Coronary artery (tissue), 2 donors: ENCODE measurements around the gene LMF1.

Experiments
- DNase-seq: peaks from one replicate; pipeline ENCODE4 v3.0.0-alpha.2; 2017; ENCODE audit warnings: low spot score
- H3K27ac ChIP-seq, 2 donors: fragments of 200-600 bp; sonication (generic); one replicate each; pipeline ENCODE4 v1.5.1; 2016 to 2019
- H3K4me3 ChIP-seq: fragments of 200-600 bp; sonication (generic); 2 replicates; pipeline ENCODE4 v1.5.1; 2016; ENCODE audit warnings: mild to moderate bottlenecking, moderate library complexity
- TF ChIP-seq, protein P1 (sequence below): fragments of 200-600 bp; sonication (generic); IDR thresholded peaks from one replicate; pipeline ENCODE4 v1.5.1; 2019; ENCODE audit warnings: antibody characterized with exemption

The LMF1 gene

GRCh38 chr16:833411-833810 is 137.4 kb downstream of the LMF1 start:
- TF ChIP-seq, protein P1, sequence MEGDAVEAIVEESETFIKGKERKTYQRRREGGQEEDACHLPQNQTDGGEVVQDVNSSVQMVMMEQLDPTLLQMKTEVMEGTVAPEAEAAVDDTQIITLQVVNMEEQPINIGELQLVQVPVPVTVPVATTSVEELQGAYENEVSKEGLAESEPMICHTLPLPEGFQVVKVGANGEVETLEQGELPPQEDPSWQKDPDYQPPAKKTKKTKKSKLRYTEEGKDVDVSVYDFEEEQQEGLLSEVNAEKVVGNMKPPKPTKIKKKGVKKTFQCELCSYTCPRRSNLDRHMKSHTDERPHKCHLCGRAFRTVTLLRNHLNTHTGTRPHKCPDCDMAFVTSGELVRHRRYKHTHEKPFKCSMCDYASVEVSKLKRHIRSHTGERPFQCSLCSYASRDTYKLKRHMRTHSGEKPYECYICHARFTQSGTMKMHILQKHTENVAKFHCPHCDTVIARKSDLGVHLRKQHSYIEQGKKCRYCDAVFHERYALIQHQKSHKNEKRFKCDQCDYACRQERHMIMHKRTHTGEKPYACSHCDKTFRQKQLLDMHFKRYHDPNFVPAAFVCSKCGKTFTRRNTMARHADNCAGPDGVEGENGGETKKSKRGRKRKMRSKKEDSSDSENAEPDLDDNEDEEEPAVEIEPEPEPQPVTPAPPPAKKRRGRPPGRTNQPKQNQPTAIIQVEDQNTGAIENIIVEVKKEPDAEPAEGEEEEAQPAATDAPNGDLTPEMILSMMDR = no peak
- Histone ChIP-seq H3K27ac (no peak overlapping the region), H3K4me3 (no peak overlapping the region)
- DNase-seq = no peak

DNA sequence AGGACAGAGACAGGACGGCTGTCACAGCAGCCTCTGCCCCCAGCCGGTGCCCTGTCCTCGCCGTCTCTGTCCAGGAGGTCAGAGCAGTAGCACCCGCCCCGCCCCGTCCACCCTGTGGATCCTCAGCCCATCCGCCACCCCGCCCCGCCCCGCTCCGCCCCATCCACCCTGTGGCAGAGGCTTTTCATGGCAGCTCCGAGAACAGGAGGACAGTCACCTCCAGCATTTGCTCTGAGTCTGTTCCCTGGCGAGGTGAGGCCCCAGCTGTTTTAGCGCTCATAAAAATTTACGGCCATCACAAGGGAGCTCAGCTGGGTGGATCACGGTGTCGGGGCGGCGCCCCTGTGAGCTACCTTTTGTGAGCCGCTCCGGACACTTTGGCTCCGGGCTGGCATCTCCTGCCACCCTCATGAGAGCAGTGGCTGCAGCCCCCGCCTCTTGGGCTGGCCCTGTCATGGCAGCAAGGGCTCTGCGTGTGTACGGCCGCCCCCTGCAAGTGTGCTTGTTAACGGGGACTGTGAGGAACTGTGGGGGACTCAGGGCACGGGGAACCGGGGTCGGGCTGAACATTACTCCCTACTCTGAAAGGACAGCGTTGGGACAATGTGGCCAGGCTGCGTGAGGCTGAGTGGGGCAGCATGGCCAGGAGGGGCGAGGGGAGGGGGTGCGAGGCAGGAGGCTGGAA is 138.0 kb downstream of the LMF1 start:
- no peak overlapping the region for H3K4me3 ChIP-seq
- no peak for DNase-seq
- no peak overlapping the region for H3K27ac ChIP-seq
- TF ChIP-seq, protein P1 = no peak

DNA sequence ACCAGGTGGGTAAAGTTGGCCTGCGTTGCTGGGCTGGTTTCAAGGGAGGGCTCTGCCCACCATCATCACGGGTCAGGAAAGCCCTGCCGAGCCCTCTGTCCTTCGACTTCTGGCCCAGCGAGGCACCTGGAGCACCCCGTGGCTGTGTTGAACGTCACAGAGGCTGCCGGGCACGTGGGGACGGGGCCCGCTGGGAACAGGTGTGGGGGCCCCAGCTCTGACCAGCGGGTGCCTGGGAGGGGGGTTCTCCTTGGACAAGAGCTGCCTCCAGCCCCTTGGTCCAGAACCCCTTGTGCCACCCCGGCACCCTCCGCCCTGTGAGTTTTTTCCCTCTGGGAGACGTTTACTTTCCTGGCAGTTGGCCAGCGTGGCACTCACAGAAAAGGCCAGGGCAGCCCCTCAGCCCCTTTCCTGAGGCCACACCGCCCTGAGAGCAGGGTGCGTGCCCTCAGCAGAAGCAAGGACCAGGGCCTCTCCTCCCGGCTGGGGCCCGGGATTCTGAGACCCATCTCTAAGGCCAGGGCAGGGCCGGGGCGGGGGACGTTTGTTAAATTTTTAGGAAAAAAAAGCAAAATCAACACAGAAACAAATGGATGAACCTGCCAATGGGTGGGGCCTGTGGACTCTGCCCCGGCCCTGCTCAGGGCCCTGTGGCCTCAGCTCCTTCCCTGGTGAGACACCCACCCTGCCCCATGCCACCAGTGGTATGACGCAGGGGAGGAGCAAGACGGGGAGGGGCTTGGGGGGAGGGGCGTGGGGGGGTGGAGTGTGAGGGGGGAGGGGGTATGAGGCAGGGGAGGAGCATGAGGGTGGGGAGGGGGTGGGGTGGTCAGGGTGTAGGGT is 139.0 kb downstream of the LMF1 start:
- TF ChIP-seq, protein P1 = no peak
- DNase-seq = no peak

DNA sequence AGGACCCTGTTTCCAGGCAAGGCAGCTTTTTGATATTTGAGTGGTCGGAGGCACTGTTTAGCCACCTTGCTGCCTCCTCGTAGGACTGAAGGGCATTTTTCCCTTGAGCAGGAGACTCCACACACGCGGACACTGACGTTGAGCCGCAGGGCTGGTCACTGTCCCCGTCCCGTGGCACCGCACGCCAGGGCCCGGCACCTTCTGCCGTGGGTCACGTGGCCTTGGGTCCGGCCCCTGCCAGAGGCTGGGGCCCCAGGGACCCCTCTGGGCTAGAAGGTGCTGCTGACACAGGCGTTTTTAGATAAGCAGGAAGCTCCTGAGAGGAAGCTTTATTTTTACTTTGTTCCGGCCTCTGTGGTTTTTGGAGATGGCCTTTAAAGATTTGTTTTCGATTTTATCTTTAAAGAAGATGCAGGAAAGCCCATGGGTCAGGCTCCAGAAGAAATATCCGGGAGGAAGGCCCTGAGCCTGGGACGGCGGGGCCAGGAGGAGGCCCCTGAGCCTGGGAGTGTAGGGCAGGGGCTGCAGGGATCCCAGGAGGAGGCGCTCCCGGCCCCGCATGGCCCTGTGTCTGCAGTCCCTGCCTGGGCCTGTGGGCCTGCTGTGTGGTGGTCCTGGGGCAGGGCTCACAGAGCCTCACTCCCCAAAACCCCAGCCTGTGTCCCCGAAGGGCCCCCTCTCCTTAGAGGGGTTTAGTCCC is 139.8 kb downstream of the LMF1 start:
- Histone ChIP-seq H3K27ac (no peak overlapping the region), H3K4me3 (no peak overlapping the region)
- DNase-seq = no peak
- TF ChIP-seq, protein P1 = no peak

More for the DNA sequence above, 139.0 kb downstream of the LMF1 start:
- no peak overlapping the region for H3K27ac ChIP-seq
- no peak overlapping the region for H3K4me3 ChIP-seq

DNA sequence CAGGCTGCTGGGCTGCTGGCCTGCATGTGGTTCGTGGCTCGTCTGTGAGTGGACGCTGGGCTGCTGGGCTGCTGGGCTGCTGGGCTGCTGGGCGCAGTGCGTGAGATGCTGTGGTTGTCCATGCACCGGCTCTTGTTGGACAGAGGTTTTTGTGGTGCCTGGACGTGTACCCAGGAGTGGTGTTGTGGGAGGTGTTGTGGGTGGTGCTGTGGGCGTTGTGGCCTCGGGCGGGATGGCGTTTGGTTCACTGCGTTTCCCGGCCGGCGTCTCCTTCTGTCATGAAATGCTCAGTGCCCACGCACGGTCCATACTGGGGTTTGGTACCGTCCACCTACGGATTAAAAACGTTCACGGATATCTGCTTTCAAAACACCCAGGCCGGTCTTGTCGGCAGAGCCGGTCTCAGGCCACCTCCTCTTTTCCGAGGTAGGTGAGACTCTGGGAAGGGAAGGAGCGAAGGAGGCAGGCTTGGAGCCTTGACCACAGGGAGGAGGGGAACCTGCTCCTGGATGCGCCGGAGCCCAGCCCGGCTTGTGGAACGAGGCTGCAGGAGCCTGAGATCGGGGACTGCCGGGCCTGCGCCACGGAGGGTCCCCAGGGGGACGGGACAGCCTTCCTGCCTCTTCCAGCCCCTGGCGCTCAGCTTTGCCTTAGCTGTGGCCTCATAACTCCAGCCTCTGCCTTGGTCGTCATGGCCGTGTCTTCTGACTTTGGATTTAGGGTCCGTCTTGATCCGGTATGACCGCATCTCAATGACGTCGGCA is 140.5 kb downstream of the LMF1 start:
- TF ChIP-seq, protein P1 = no peak
- no peak for DNase-seq
- Histone ChIP-seq H3K4me3 (no peak overlapping the region), H3K27ac (no peak overlapping the region)

- TF ChIP-seq, protein P1 = no peak
- Histone ChIP-seq H3K4me3 (no peak overlapping the region), H3K27ac (no peak overlapping the region)
- DNase-seq = no peak
Observed at GRCh38 chr16:828891-829290, 141.9 kb downstream of the LMF1 start.
